Esophagus squamous epithelium (tissue), 4 donors: Measurements from ENCODE around the gene MED17.

ENCODE experiments used
- POLR2A ChIP-seq, 4 donors: fragments of 450-650 bp; IDR thresholded peaks; one replicate each; pipeline ENCODE4 v1.6.1; 2017; ENCODE audit warnings: antibody characterized with exemption in 4 of 4, mild to moderate bottlenecking in 4 of 4, moderate library complexity in 3 of 4
- TF ChIP-seq, protein P1 (sequence below), 6 experiments: fragments of 450-650 bp in 4 of 6; fragments of 200-600 bp in 2 of 6; sonication (generic) in 2 of 6; IDR thresholded peaks; one replicate each; pipeline ENCODE4 v1.5.1; 2016 to 2019; ENCODE audit warnings: antibody characterized with exemption in 6 of 6, mild to moderate bottlenecking in 4 of 6, moderate library complexity in 4 of 6

DNA sequence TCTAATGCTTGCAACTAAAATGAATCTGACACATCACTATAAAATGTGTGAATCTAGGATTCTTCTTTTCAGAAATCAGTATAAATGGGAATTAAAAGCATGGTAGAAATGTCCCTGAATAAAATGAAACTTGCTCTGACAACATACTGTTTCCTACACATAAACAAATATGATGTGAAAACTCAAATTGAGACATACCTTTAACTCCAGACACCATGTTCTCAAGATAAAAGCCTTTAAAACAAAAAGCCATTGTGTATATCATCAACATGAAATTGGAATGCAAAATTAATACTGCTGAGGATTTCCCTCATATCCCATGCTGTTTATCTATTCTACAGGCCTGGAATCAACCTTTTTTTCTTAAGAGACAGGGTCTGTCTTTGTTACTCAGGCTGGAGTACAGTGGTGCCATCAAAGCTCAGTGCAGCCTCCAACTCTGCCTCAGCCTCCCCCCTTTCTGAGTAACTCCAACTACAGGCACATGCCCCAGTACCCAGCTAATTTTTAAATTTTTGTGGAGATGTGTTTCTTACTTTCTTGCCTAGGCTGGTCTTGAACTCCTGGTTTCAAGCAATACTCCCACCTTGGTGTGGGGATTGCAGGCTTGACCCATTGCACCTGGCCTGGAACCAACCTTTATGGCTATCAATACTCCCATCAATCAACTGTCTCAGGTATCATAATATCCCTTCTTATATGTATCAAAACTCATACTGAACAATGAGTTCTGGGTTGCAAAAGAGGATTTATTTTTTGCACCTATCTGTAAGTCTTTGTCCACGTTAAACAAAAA lies 49.5 kb upstream of the MED17 start:
- TF ChIP-seq, protein P1, sequence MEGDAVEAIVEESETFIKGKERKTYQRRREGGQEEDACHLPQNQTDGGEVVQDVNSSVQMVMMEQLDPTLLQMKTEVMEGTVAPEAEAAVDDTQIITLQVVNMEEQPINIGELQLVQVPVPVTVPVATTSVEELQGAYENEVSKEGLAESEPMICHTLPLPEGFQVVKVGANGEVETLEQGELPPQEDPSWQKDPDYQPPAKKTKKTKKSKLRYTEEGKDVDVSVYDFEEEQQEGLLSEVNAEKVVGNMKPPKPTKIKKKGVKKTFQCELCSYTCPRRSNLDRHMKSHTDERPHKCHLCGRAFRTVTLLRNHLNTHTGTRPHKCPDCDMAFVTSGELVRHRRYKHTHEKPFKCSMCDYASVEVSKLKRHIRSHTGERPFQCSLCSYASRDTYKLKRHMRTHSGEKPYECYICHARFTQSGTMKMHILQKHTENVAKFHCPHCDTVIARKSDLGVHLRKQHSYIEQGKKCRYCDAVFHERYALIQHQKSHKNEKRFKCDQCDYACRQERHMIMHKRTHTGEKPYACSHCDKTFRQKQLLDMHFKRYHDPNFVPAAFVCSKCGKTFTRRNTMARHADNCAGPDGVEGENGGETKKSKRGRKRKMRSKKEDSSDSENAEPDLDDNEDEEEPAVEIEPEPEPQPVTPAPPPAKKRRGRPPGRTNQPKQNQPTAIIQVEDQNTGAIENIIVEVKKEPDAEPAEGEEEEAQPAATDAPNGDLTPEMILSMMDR (IDR thresholded peaks at IDR 0.05): no peak
- TF ChIP-seq POLR2A (IDR thresholded peaks at IDR 0.05): no peak
